Kidney (tissue), 14 donors: ENCODE measurements around the gene RERE. TPM values are rescaled to one million over a fixed set of nuclear protein-coding genes. Genes with fewer than 3 reads are reported as not detected.

Source experiments
- DNase-seq, 5 donors: peaks; one replicate each; pipeline ENCODE4 v3.0.0-alpha.2; 2013 to 2020
- FAIRE-seq: peaks from 2 replicates; lab custom pipeline; 2012; peaks lifted over from hg19 to GRCh38; lab: Jason Lieb, UNC
- H3K27ac ChIP-seq, 2 donors: one replicate each; pipeline ENCODE4 v1.7.0; 2013; ENCODE audit warnings: low read depth in 2 of 2, low read length in 2 of 2, inconsistent platforms in 1 of 2
- H3K27me3 ChIP-seq: one replicate; pipeline ENCODE4 v1.7.1; 2013; ENCODE audit warnings: low read length, inconsistent platforms; ENCODE audit not compliant: control insufficient read depth, insufficient read depth
- H3K36me3 ChIP-seq, 3 donors: one replicate each; pipeline versions ENCODE4 v1.7.0 to v1.7.1; 2013; ENCODE audit warnings: low read length in 3 of 3, control low read depth in 1 of 3, inconsistent platforms in 1 of 3; ENCODE audit not compliant: insufficient read depth in 3 of 3, control insufficient read depth in 2 of 3
- H3K4me1 ChIP-seq, 3 donors: one replicate each; pipeline versions ENCODE4 v1.7.0 to v1.7.1; 2013; ENCODE audit warnings: low read length in 3 of 3, inconsistent platforms in 1 of 3, low read depth in 1 of 3; ENCODE audit not compliant: control insufficient read depth in 2 of 3, insufficient read depth in 2 of 3
- H3K4me3 ChIP-seq, 3 donors: one replicate each; pipeline versions ENCODE4 v1.7.0 to v1.8.1; 2013; ENCODE audit warnings: low read length in 3 of 3, control low read depth in 1 of 3, inconsistent platforms in 1 of 3
- H3K9ac ChIP-seq, 3 donors: one replicate each; pipeline versions ENCODE4 v1.7.0 to v1.7.1; 2013; ENCODE audit warnings: low read length in 3 of 3, control low read depth in 1 of 3, inconsistent platforms in 1 of 3
- H3K9me3 ChIP-seq, 3 donors: one replicate each; pipeline versions ENCODE4 v1.7.0 to v1.7.1; 2013; ENCODE audit warnings: low read length in 3 of 3, control low read depth in 1 of 3, inconsistent platforms in 1 of 3; ENCODE audit not compliant: control insufficient read depth in 2 of 3, insufficient read depth in 1 of 3
- intact Hi-C: fragments of 100-400 bp; cut with DNase I; formaldehyde crosslinking; loops from one replicate; pipeline ENCODE4 v1.11.1; 2022
- polyA plus RNA-seq: library from polyadenylated mRNA; stranded (reverse); fragments of 350-450 nt; fragmentation: Illumina TruSeq; extraction: RNeasy Lipid Tissue Mini Kit (QIAGEN cat#74804); gene quantifications from one replicate; pipeline ENCODE4 v1.2.3, GENCODE V29; 2014; ENCODE audit warnings: low read depth, low replicate concordance; ENCODE audit not compliant: insufficient read depth
- total RNA-seq: library from RNA; stranded (reverse); fragmentation: NEBNext Ultra II Directional; extraction: Animal tissue kit (Norgen Biotek cat#: 25700); gene quantifications from one replicate; pipeline ENCODE4 v1.2.1, GENCODE V29; 2021
- TF ChIP-seq, protein P1 (sequence below): IDR thresholded peaks from 3 replicates; pipeline ENCODE4 v1.5.1; 2012; ENCODE audit warnings: mild to moderate bottlenecking, moderate library complexity, borderline replicate concordance; ENCODE audit not compliant: insufficient read depth; ENCODE audit errors: extremely low read depth
- donor health status: control.
- donor health status: control.
- donor health status: control.
- donor health status: control.
- donor health status: control.
- donor health status: DM: yes; HTN: yes; CAD: no.
- donor health status: Normal renal cell carcinoma (clear cell type).

The RERE gene
- total and polyA plus RNA-seq, 2 donors from 2014 or later: 37.2 to 176 TPM

- Histone ChIP-seq H3K4me3 (no peak overlapping the region), H3K9me3 (no peaks in the 10 kb centered on the region), H3K4me1 (peaks cover 5 to 12% (median 10%) of the 10 kb centered on the region in 3 donors), H3K27me3 (no peaks in the 10 kb centered on the region), H3K36me3 (no peaks in the 10 kb centered on the region), H3K27ac (no peak overlapping the region), H3K9ac (no peak overlapping the region)
- DNase-seq: no peak
- intact Hi-C loops: no loop called here
- TF ChIP-seq, protein P1, sequence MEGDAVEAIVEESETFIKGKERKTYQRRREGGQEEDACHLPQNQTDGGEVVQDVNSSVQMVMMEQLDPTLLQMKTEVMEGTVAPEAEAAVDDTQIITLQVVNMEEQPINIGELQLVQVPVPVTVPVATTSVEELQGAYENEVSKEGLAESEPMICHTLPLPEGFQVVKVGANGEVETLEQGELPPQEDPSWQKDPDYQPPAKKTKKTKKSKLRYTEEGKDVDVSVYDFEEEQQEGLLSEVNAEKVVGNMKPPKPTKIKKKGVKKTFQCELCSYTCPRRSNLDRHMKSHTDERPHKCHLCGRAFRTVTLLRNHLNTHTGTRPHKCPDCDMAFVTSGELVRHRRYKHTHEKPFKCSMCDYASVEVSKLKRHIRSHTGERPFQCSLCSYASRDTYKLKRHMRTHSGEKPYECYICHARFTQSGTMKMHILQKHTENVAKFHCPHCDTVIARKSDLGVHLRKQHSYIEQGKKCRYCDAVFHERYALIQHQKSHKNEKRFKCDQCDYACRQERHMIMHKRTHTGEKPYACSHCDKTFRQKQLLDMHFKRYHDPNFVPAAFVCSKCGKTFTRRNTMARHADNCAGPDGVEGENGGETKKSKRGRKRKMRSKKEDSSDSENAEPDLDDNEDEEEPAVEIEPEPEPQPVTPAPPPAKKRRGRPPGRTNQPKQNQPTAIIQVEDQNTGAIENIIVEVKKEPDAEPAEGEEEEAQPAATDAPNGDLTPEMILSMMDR: no peak
- no peak for FAIRE-seq
Observed at GRCh38 chr1:8602471-8603219, 214.8 kb downstream of the RERE start.

GRCh38 chr1:8600336-8600735 lies 217.1 kb downstream of the RERE start:
- Histone ChIP-seq H3K4me3 (no peak overlapping the region), H3K27ac (no peak overlapping the region), H3K9me3 (no peaks in the 10 kb centered on the region), H3K4me1 (peaks cover 5 to 13% (median 12%) of the 10 kb centered on the region in 3 donors), H3K27me3 (no peaks in the 10 kb centered on the region), H3K36me3 (no peaks in the 10 kb centered on the region), H3K9ac (no peak overlapping the region)
- no peak for FAIRE-seq
- no peak for DNase-seq
- TF ChIP-seq, protein P1: no peak
- intact Hi-C loops: no loop called here

DNA sequence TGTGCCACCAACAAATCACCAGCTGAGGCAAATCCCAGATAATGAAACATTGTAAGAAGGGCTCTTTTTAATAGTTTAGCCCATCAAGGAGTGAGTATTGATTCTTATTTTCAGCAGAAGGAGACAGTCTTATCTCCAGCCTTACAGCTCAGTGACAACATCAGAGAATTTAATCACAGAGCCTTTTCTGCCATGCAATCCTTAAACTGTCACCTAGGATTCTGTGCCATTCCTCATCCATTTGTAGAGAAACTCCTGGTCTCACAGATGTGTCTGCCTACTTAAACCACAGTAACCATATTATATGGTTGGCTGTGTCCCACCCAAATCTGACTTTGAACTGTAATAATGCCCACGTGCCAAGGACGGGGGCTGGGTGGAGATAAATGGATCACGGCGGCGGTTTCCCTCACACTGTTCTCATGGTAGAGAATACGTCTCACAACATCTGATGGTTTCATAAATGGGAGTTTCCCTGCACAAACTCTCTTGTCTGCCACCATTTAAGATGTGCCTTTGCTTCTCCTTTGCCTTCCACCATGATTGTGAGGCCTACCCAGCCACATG lies 217.7 kb downstream of the RERE start:
- Histone ChIP-seq H3K4me3 (no peak overlapping the region), H3K9me3 (no peaks in the 10 kb centered on the region), H3K27me3 (no peaks in the 10 kb centered on the region), H3K36me3 (no peaks in the 10 kb centered on the region), H3K27ac (no peak overlapping the region), H3K4me1 (peaks cover 5 to 13% (median 12%) of the 10 kb centered on the region in 3 donors), H3K9ac (no peak overlapping the region)
- DNase-seq (no peak), FAIRE-seq (no peak)
- TF ChIP-seq, protein P1: no peak
- intact Hi-C loops: no loop called here
